B cell (primary cell): ENCODE results near the gene POLR1G.

Experiments used
- EZH2 ChIP-seq: IDR thresholded peaks from 2 replicates; pipeline ENCODE4 v1.6.1; 2012; ENCODE audit warnings: borderline replicate concordance, low read depth, mild to moderate bottlenecking, moderate library complexity, low read length; ENCODE audit not compliant: insufficient read depth, poor library complexity, severe bottlenecking
- TF ChIP-seq, protein P1 (sequence below): fragments of 200-600 bp; IDR thresholded peaks from one replicate; pipeline ENCODE4 v1.8.0; 2022; ENCODE audit warnings: antibody characterized with exemption, mild to moderate bottlenecking

DNA sequence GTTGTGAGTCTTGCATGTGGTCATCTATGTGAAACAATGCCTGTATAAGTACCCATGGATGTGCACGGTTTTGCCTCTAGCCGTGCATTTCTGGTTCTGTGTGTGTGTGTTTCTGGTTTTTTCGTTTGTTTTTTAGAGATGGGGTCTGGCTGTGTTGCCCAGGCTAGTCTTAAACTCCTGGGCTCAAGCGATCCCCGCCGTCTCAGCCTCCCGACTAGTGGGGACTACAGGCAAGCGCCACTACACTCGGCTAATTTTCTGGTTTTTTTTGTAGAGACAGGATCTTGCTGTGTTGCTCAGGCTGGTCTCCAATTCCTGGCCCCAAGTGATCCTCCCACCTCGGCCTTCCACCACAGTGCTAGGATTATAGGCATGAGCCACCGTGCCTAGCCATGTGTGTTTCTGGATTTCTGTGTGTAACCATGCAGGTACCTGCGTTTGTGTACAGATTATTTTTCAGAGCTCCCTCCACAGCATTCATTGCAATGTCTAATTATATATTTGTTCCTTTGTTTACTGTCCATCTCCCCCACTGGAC is 45.5 kb downstream of the POLR1G start:
- TF ChIP-seq, protein P1, sequence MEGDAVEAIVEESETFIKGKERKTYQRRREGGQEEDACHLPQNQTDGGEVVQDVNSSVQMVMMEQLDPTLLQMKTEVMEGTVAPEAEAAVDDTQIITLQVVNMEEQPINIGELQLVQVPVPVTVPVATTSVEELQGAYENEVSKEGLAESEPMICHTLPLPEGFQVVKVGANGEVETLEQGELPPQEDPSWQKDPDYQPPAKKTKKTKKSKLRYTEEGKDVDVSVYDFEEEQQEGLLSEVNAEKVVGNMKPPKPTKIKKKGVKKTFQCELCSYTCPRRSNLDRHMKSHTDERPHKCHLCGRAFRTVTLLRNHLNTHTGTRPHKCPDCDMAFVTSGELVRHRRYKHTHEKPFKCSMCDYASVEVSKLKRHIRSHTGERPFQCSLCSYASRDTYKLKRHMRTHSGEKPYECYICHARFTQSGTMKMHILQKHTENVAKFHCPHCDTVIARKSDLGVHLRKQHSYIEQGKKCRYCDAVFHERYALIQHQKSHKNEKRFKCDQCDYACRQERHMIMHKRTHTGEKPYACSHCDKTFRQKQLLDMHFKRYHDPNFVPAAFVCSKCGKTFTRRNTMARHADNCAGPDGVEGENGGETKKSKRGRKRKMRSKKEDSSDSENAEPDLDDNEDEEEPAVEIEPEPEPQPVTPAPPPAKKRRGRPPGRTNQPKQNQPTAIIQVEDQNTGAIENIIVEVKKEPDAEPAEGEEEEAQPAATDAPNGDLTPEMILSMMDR, result no peak
- TF ChIP-seq EZH2, result no peak
